Endodermal cell (in vitro differentiated cells): ENCODE results near the gene SDF2. TPM values are rescaled to one million over a fixed set of nuclear protein-coding genes. Genes with fewer than 3 reads are reported as not detected.

Source experiments
- DNase-seq: peaks from one replicate; pipeline ENCODE4 v3.0.0-alpha.2; 2017
- H3K27ac ChIP-seq: 2 replicates; pipeline ENCODE4 v1.5.1; 2013; ENCODE audit warnings: mild to moderate bottlenecking, low read depth, low read length, moderate library complexity
- H3K27me3 ChIP-seq: 2 replicates; pipeline ENCODE4 v1.6.1; 2013; ENCODE audit warnings: mild to moderate bottlenecking, low read length, moderate library complexity; ENCODE audit not compliant: insufficient read depth, control insufficient read depth, poor library complexity, severe bottlenecking
- H3K36me3 ChIP-seq: 2 replicates; pipeline ENCODE4 v1.7.0; 2013; ENCODE audit warnings: mild to moderate bottlenecking, low read length, moderate library complexity; ENCODE audit not compliant: control insufficient read depth, insufficient read depth
- H3K4me1 ChIP-seq: one replicate; pipeline ENCODE4 v1.7.0; 2013; ENCODE audit warnings: low read length; ENCODE audit not compliant: control insufficient read depth, insufficient read depth
- H3K4me3 ChIP-seq: 2 replicates; pipeline ENCODE4 v1.5.1; 2013; ENCODE audit warnings: mild to moderate bottlenecking, low read length, moderate library complexity
- H3K9ac ChIP-seq: 2 replicates; pipeline ENCODE4 v1.6.1; 2013; ENCODE audit warnings: mild to moderate bottlenecking, low read length, moderate library complexity; ENCODE audit not compliant: poor library complexity, severe bottlenecking; ENCODE audit errors: extremely low read depth
- H3K9me3 ChIP-seq: 2 replicates; pipeline ENCODE4 v1.6.1; 2013; ENCODE audit warnings: mild to moderate bottlenecking, low read length, moderate library complexity; ENCODE audit not compliant: control insufficient read depth
- H3K27ac Mint-ChIP-seq: 2 replicates; pipeline ENCODE4 v1.8.0; 2020; ENCODE audit warnings: mixed read lengths
- H3K27me3 Mint-ChIP-seq: 2 replicates; pipeline ENCODE4 v1.8.0; 2021; ENCODE audit warnings: mild to moderate bottlenecking, mixed read lengths; ENCODE audit not compliant: insufficient read depth
- H3K36me3 Mint-ChIP-seq: 2 replicates; pipeline ENCODE4 v1.8.0; 2020; ENCODE audit warnings: low read depth, mixed read lengths
- H3K4me1 Mint-ChIP-seq: 2 replicates; pipeline ENCODE4 v1.8.0; 2020; ENCODE audit warnings: mixed read lengths
- H3K4me3 Mint-ChIP-seq: 2 replicates; pipeline ENCODE4 v1.8.0; 2020; ENCODE audit warnings: mild to moderate bottlenecking, moderate library complexity, mixed read lengths
- H3K9me3 Mint-ChIP-seq: 2 replicates; pipeline ENCODE4 v1.8.0; 2020; ENCODE audit warnings: mild to moderate bottlenecking, mixed read lengths
- WGBS, 2 experiments: methylation state at CpG; one replicate each; pipeline versions ENCODE4 v1.1.5 to v1.1.7; 2013; ENCODE audit warnings: missing lambda C conversion rate in 2 of 2, mixed read lengths in 1 of 2; ENCODE audit not compliant: insufficient coverage in 1 of 2, insufficient read length in 1 of 2; 5-methylcytosine and 5-hydroxymethylcytosine counted together
- total RNA-seq, 2 donors: library from RNA; stranded (reverse); fragmentation: NEBNext Ultra II Directional in 1 of 2; extraction: Animal tissue kit (Norgen Biotek cat#: 25700) in 1 of 2; gene quantifications; 2 replicates in 1 of 2; 3 replicates in 1 of 2; pipeline ENCODE4 v1.2.1, GENCODE V29; 2021
- TF ChIP-seq, protein P1 (sequence below): fragments of 200-600 bp; sonication (generic); conservative IDR thresholded peaks from 2 replicates; pipeline ENCODE4 v1.5.0; 2021; ENCODE audit warnings: antibody characterized with exemption, mild to moderate bottlenecking

The SDF2 gene
- total RNA-seq, 2 donors from 2014 or later = 40.6 to 42.6 TPM

DNA sequence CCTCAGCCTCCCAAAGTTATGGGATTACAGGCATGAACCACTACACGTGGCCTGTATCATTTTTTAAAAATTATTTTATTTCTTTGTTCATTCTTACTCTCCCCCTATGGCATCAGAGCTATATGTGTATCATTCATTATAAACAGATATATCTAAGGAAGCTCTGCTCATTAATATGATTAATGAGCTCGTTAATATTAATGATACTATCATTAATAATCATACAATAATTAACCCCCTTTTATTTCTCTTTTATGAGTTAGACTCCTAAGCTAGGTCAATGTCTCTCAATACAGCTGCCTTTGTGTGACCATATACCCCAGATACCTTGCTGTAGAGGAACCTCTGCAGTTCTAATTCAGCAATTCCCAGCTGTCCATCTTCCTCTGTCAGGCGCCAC is 43.2 kb downstream of the SDF2 start:
- TF ChIP-seq, protein P1, sequence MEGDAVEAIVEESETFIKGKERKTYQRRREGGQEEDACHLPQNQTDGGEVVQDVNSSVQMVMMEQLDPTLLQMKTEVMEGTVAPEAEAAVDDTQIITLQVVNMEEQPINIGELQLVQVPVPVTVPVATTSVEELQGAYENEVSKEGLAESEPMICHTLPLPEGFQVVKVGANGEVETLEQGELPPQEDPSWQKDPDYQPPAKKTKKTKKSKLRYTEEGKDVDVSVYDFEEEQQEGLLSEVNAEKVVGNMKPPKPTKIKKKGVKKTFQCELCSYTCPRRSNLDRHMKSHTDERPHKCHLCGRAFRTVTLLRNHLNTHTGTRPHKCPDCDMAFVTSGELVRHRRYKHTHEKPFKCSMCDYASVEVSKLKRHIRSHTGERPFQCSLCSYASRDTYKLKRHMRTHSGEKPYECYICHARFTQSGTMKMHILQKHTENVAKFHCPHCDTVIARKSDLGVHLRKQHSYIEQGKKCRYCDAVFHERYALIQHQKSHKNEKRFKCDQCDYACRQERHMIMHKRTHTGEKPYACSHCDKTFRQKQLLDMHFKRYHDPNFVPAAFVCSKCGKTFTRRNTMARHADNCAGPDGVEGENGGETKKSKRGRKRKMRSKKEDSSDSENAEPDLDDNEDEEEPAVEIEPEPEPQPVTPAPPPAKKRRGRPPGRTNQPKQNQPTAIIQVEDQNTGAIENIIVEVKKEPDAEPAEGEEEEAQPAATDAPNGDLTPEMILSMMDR = no peak
- peaks cover 31% of the 10 kb centered on the region for H3K27me3 ChIP-seq
- no peaks in the 10 kb centered on the region for H3K4me1 ChIP-seq
- no peak overlapping the region for H3K4me3 ChIP-seq
- Mint-ChIP-seq H3K4me1 (peaks cover 18% of the 10 kb centered on the region), H3K36me3 (peaks cover 85% of the 10 kb centered on the region), H3K4me3 (no peak overlapping the region), H3K9me3 (no peaks in the 10 kb centered on the region), H3K27me3 (peaks cover 20% of the 10 kb centered on the region), H3K27ac (no peak overlapping the region)
- H3K9ac ChIP-seq = no peak overlapping the region
- H3K36me3 ChIP-seq = peaks cover 83% of the 10 kb centered on the region
- no peak for DNase-seq
- no peak overlapping the region for H3K27ac ChIP-seq
- WGBS, 2 experiments = 98 to 100% methylated on average over 1 to 2 of the region's 3 CpGs
- no peaks in the 10 kb centered on the region for H3K9me3 ChIP-seq

DNA sequence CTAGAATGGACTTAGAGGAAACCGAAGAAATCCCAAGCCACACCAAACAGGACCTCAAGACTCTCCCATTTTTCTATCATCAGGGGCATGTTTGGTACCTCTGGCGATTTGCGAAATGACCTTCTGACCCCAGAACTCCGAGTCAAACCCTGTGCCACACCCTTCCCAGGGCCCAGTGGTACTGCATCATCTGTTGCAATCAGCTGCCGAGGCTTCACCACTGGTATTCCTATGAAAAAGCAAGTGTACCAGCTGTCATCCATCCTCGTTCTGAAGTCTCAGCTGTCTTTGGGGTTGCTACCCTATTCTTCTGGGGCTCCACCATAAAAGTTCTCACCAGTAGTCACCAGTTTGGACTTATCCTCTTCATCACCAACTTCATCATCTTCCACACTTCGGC is 45.4 kb downstream of the SDF2 start:
- 93 to 94% methylated on average over 6 to 7 of the region's 7 CpGs for WGBS, 2 experiments
- Histone ChIP-seq H3K36me3 (peaks cover 89% of the 10 kb centered on the region), H3K27ac (no peak overlapping the region), H3K9ac (no peak overlapping the region), H3K27me3 (peaks cover 22% of the 10 kb centered on the region), H3K4me1 (no peaks in the 10 kb centered on the region), H3K4me3 (no peak overlapping the region), H3K9me3 (no peaks in the 10 kb centered on the region)
- H3K27me3 Mint-ChIP-seq = peaks cover 12% of the 10 kb centered on the region
- DNase-seq = no peak
- peaks cover 83% of the 10 kb centered on the region for H3K36me3 Mint-ChIP-seq
- H3K27ac Mint-ChIP-seq = no peak overlapping the region
- peaks cover 4% of the 10 kb centered on the region for H3K4me1 Mint-ChIP-seq
- TF ChIP-seq, protein P1 = no peak
- no peaks in the 10 kb centered on the region for H3K9me3 Mint-ChIP-seq
- no peak overlapping the region for H3K4me3 Mint-ChIP-seq

DNA sequence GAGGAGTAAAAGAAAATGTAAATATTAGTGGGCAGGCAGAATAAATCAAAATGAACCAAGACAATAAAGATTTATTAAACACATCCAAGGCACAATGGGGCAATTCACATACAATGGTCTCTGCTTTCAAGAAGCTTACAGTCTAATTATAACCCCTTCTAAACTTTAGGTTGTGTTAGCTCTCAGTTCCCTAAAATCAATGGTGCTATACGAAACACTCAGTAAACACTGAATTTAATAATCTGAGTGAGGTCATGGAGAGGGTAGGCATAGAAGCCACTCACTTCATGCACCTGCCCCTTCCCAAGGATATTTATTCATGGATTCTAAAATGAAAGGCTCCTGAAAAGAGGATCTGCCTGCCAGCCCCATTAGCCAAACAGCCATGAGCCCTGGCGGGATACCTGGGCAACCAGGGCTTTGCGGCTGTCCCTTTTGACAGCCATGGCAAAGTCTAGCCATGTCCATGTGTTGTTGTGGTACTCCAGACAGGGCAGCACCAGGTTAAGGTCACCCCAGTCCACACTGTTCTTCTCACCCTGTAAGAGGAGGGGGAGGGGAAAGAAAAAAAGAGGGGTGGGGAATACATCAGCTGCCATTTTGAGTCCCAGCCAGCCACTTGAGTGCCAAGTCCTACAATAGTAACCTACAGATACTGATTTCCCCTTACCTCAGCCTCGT is 46.3 kb downstream of the SDF2 start:
- no peak for DNase-seq
- H3K9me3 Mint-ChIP-seq = no peaks in the 10 kb centered on the region
- peaks cover 7% of the 10 kb centered on the region for H3K27me3 Mint-ChIP-seq
- no peaks in the 10 kb centered on the region for H3K9me3 ChIP-seq
- H3K27ac ChIP-seq = no peak overlapping the region
- no peak overlapping the region for H3K9ac ChIP-seq
- no peaks in the 10 kb centered on the region for H3K4me1 Mint-ChIP-seq
- TF ChIP-seq, protein P1 = no peak
- no peak overlapping the region for H3K4me3 Mint-ChIP-seq
- 96 to 100% methylated on average over 2 to 4 of the region's 4 CpGs for WGBS, 2 experiments
- no peak overlapping the region for H3K4me3 ChIP-seq
- no peaks in the 10 kb centered on the region for H3K4me1 ChIP-seq
- peaks cover 89% of the 10 kb centered on the region for H3K36me3 ChIP-seq
- H3K27me3 ChIP-seq = peaks cover 14% of the 10 kb centered on the region
- no peak overlapping the region for H3K27ac Mint-ChIP-seq
- peaks cover 82% of the 10 kb centered on the region for H3K36me3 Mint-ChIP-seq
